Cerebellar cortex (tissue), 1 donor: ENCODE data around the gene NF1.
A peak's percentile ranks its signal among the peaks of the same experiment; 100 is the strongest.

ENCODE experiments used
- DNase-seq: peaks from one replicate; pipeline ENCODE4 v3.0.0-alpha.2; 2015; ENCODE audit warnings: low spot score

The NF1 gene

DNA sequence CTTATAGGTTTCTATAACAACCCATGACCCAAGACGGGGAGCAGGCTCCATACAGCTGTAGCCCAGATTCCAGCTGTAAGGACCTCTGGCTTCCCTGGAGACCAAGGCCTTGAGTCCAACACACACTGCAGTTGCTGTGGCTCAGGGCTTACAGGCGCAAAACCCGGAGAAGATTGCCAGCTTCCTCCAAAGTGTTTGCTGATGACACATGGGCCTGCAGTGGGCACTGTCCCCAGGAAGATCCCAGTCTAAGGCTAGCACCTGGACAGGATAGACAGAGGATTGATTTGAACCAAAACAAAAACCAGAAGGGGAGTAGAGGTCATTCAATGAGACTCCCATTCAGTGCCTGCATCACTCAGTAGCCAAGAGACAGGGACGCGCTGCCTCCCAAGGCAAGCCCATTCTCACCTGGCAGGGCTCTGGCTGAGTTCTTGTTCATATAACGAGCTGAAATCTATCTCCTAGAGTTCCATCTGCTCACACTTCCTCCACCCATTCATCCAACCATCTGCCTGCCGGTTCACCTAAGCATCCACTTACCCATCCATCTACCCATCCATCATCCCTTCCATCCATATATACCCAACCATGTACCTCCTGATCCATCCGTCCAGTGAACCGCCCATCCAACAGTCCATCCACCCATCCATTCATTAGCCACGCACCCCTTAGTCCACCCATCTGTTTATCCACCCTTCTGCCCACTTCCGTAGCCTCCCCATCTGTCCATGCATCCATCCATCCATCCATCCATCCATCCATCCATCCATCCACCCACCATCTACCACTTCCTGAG is 306.9 kb downstream of the NF1 start:
- peak; percentile 53 for DNase-seq

DNA sequence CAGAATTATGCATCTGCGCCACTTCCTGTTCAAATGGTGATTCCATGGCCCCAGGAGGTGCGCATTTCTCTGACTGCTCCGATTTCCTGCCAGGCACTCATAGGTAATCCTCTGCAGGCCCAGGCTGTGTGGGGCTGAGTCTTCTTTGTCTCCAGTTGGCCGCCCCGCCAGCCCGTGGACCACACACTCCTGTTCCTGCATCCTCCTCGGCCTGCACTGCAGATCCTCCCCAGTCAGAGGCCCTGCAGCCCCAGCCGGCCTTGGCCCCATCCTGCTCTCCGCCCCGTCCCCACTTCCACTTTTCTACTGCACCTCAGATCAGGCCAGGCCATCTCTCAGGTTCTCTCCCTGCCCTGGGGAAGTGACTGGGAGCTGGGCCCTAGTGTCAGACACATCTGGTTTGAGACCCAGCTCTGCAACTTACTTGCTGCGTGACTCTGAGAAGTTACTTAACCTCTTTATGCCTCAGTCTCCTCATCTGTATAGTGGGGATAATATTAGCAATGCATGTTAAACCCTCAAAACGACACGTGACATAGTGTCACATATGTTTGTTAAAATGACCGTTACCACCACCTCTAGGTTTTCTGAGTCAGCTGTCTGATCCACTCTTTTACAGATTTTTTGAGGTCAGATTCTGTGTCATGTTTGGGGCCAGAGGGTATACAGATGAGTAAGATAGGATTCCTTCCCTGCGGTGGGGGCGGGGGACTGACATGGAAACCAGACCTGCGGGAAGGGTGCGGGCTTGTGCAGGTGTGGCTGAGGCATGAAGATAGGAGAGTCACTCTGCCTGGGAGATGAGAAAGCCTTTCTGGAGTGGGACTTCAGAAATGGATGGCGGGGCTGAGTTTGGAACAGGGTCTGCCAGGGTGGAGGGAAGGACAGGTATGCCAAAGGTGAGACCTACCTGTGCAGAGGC is 309.5 kb downstream of the NF1 start:
- DNase-seq: no peak

DNA sequence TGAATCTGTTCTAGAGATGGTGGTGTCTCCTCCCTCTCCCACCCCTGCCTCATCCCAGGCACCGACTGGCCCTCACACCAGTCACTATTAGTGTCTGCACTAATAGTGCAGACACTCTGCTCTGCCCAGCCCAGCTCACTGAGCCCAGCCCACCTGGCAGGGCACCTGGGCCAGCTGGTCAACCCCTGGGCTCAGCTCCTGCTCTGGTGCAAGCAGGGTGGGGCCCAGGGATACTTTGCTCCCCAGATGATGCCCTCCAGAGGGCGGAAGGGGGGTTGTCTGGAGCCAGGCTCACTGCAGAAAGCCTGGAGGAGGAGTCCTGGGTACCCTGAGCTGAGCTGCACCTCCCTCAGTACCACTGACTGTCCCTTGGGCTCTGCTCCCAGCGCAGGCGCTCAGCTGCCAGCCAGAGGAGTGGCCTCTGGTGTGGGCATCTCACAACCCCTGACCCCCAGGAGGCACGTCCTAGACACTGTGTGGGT is 311.2 kb downstream of the NF1 start:
- no peak for DNase-seq

DNA sequence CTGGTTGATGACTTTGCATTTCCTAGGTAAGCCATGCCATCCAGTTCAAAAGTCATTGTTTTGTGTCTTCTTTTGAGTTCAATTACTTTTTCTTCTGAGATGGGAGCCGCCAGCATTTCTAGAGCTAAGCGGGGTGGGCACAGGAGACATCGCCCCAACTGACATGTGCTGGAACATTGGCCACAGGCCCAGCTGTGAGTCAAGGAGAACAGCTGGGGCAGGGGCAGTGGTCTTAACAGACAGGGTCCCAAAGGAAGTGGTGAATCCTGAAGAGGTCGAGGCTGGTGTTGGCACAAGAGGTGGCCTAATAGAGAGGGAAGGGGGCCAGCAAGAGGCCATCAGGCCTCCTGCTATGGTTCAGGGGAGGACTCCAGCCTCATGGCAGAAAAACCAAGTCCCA is 313.8 kb downstream of the NF1 start:
- no peak for DNase-seq

DNA sequence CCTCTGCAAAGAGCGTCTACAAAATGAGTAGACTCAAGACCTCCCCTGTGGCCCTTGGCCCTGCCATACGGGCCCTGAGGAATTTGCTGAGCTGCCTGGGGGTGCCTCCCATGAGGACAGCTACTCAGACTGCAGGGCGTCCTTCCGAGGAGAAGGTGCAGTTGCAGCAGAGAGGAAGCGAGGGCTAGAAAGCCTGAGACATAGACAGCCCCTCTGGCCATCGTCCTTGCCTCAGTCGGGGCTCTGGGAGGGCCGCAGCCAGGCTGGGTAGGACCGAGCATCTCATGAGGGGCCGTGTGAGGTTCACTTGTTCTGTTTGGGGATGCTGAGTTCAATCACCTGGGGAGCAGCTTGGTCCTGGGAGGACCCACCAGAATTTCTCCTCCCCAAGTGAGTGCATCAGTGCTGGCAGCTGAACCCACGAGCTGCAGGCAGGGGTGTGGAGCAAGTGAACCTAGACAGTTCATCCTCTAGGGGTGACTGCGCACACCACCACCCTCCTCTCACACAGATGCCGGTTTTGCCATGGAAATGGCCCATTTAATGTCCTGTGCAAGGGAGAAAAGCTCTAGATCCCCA is 317.0 kb downstream of the NF1 start:
- DNase-seq: no peak

DNA sequence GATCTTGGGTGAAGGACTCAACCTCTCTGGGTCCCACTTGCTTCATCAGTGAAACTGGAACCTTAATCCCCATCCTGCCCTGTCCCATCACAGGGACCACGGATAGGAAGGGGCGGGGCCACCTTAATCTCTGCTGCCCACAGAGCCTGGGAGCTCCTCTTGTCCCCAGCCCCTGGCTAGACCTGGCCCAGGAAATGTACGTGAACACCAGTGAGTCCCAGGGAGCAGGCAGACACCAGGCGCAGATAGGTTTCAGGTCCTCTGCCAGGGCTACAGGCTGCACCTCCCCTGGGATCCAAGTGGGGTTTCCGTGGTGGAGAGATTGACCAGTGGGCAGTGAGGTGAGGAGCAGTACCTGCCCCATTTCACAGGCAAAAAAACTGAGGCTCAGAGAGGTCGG is 317.7 kb downstream of the NF1 start:
- DNase-seq: no peak

DNA sequence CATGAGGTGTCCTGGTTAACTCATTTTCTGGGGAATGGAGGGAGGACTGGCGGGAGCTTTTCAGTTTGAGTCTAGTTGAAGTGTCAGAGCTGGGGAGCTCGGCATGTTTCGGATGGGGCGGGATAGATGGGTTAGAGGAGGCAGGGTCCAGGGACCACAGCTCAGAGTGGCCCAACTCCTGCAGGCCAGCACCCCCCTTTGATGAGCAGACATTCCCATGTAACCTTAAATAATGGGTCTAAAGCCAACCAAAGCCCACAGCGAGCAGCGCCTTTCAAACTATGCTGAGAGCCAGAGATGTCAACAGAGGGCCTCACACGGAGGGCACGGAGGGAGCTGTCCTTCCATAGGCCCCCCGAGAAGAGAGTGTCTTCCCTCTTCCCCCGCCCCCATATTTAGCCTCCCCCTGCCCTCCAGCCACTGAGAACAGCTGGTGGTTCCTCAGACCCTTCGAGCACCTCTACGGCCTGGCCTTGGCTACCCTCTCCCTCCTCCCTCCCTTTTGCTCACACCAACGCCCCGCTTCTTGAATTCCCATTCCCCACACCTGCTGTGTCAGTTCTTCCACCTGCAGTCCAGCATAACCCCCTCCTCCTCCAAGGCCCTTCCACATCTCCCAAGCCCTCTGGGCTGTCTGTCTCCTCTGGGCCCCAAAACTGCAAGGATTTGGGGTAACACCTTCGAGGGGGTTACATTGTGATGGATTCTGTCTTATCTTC is 318.5 kb downstream of the NF1 start:
- DNase-seq: no peak

DNA sequence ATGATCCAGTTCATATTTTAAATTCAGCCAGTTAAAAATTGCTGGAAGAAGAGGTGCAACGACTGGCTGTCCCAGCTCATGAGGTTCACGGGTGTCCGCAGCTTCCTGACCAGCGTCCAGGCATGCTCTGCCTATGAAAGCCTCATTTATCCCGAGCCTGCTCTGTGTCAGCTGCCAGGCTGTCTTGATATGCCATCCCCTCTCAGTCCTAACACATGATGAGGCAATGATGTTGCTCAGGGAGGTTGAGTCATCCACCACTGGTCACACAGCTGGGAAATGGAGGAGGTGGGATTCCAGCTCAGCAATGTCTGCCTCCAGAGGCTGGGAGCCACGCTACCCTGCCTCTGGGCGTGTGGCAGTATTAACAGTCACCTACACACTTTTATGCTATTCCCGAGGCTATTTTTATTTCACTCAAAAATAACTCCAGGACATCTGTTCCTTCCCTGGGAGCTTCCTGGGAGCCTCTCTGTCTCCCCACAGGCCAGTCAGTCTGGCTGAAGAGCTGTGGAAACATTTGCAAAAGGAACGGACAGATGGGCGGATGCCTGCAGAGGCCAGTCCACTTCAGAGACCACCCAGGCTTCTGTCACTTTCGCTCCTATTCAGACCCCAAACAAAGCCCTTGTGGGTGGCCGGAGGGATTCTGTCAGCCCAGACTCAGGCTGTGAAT is 319.2 kb downstream of the NF1 start:
- DNase-seq: peak; percentile 38

DNA sequence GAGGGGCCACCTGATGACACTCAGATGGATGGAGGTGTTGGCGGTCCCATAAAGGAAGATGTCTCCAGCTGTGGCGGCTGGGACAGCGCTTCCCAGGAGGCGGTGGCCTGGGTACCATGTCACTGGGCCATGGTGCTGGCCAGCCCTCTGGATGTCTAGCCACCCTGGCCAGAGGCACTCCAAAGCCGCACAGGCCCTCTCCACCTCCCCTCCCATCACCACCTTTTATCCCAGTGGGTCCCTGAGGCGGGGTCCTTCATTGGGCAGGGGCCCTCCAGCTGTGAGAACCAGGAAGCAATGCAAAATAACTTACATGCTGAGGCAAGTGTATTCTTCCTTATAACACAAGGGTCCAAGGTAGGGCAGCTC is 319.8 kb downstream of the NF1 start:
- DNase-seq: no peak

DNA sequence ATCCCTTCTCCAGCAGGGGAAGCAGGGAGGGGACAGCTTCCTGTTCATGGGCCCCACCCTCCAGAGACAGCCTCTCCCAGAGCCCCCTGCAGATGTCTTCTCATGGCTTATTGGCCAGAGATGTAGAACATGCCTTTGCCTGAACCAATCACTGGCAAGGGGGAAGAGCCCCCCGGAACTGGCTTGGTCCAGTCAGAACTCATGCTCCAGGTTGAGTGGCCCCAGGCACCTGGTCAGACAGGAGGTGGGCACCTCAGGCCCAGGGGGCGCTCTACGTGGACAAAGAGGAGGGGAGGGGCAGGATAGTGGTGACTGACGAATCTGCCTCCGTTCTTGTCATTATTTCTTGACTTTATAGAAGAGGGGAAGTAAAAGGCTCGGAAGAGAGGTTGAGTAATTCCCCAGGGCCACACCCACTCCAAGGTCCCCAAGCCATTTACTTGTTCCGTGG is 320.3 kb downstream of the NF1 start:
- no peak for DNase-seq

DNA sequence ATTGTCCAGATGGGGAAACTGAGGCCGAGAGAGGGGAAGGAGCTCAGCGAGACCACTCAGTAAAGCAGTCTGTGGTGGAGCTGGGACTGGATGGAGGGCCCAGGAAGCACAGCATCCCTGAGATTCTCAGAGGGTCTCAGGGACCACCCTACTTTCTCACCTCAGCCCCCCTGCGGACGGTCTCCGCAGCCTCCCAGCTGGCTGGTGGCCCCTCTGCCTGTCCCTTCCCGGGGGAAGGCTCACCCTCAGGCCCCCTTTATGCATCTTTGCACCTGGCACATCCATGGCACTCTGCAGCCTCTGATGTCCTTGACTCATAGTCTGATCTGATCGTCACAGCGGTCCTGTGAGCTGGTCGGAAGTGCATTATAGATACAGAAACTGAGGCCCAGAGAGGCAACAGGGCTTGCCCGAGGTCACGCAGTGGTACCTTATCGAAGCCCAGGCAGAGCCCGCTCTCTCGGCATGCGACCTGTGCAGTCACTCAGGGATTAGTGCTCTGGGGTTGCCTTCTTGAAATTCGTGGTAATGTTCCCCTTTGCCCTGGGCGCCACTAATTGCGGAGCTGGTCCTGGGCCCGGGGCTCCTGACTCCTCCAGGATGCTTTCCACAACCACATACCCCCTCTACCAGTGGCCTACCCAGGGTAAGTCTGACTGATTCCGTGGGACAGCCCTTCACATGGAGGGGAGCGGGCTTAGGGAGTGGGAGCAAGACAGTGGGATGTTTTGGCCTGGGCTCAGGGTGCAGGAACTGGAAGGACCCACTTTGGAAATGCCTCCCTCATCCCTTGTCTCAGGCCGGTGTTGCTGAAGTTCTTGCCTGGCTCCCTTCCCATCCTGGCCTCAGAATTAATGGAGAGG is 321.1 kb downstream of the NF1 start:
- no peak for DNase-seq

DNA sequence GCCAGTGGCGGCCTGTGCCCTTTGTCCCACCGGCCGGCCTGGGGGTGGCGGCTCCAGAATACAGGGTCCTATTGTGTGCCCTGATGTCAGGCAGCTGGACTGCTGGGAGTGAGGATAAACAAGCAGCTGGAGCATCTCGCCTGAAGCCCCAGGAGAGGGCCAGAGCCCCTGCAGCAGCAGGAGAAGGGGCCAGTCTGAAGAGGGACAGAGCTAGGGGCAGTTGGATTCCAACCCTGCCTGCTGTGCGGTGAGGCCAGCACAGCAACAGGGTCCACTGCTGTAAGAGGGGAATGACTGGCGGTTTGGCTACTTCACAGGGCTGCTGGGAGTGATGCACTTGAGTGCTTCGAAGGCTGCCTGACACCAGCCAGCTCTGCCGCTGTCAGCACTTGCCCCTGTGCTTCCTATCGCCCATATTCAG is 321.7 kb downstream of the NF1 start:
- DNase-seq: no peak

DNA sequence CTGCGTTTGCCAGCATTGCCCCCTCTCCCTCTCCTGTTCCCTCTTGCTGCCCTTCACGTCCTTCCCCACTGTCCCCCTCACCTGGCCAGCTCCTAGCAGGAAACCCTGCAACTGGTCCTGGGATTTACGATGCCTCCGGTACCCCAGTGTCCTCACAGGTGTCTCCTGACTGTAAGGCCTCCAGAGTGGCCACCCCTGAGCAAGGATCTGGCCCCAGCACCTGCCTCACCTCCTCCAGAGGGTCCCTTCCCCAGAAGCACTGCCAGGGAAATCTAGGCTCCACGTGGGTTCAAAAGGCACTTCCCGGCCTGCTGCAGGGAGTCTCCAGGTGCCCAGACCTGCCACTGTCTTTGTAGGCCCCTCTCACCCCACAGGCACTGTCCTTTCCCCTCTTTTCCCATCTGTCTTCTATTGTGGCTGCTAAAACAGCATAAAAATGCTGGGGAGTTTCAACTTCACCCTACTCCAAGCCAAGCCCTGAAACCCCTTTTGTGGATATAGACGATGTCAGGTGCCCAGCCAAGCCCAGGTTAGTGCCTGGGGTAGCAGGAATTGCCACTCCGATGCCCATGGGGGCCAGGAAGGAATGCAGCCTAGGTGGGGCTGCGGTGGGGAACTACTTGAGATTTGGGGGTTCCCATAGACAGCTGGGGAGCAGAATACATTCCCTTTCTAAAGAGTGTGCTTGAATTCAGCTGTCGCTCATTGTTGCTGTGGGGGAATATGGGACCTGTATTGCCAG is 322.4 kb downstream of the NF1 start:
- DNase-seq: no peak

DNA sequence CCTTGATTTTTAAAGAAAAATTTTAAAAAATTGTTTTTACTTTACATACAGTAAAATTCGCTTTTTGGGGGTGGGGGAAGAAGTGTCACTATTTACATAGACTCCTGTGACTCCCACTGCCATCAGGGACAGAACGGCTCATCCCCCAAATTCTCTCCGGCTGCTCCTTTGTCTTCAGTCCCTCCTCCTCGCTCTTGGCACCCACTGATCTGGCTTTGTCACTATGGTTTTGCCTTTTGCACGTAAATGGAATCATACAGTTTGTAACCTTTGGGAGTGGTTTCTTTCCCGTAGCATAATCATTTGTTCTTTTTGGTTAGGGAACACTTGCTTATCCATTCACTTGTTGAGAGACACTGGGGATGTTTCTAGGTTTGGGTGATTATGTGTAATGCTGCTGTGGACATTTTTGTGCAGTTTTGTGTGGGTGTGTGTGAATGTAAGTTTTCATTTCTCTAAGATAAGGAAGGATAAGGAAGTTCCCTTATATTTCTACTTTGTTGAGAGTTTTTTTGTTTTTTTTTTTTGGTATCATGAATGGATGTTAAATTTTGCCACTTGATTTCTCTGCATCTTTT is 324.1 kb downstream of the NF1 start:
- no peak for DNase-seq

DNA sequence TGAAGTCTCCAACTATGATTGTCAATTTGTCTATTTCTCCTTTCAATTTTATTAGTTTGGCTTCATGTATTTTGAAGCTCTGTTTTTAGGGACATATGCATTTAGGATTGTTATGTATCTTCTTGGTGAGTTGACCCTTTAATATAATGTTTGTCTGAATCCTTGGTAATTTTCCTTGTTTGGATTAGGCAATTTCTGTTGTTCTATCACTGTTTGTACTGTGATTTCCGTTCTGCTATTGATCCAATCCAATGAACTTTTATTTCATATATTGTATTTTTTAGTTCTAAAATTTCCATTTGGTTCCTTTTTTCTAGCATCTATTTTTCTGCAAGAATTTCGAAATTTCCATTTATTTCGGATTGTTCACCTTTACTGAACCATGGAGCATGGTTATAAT is 327.7 kb downstream of the NF1 start:
- no peak for DNase-seq

DNA sequence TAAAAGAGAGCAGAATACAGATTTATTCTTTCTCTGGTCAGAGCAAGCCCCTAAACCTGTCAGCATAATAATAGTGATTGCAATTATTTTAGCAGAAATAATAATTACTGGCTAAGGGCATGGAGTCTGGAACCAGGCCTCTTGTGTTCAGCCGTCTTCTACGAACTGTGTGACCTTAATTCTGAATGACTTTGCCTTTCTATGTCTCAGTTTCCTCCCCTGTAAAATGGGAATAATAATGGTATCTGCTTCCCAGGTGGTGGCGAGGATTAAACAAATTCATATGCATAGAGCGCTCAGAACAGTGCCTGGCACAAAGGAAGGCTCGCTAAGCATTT is 330.1 kb downstream of the NF1 start:
- no peak for DNase-seq

DNA sequence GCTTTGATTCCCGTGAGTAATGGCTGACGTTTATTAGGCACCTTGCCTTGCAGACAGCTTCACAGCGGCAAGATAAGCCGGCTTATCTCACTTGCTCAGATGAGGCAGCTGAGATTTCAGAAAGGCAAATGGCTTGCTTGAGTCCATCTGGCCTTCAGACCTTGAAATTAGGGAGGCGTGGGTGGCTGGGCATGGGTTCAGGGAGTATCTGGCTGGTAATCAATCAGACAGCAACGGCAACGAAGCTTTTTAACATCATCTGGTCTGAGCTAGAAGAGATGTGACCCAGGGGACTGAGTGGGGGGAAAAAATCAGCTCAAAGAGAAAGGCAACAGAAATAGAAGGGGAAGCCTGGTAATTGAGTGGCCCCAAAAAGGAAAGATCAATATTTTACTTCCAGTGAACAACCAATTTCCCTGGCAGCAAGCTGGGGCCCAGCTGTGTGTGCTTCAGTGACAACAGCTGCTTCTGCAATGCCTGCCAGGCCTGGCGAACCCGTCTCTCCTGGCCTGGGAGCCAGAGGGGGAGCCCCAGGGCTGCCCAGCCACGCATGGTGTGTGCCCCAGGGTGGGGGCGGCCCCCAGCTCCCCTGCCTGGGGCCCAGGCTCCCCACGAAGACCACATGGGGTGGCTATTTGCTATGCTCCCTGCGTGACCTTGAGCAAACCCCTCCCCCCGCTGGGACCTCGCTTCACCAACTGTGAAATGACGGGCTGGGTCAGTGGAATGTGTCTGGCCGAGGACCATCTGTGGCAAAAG is 330.7 kb downstream of the NF1 start:
- DNase-seq: peak; percentile 45
